GM23248 (cell line): ENCODE results near the gene FAM171A1.

Experiments used
- EZH2 ChIP-seq: fragments of 200-600 bp; sonication (generic); IDR thresholded peaks from 2 replicates; pipeline ENCODE4 v1.6.1; 2018; ENCODE audit warnings: antibody characterized with exemption, mild to moderate bottlenecking; ENCODE audit not compliant: insufficient read depth, poor library complexity, severe bottlenecking
- EZH2phosphoT487 ChIP-seq: fragments of 200-600 bp; sonication (generic); IDR thresholded peaks from 2 replicates; pipeline ENCODE4 v1.6.1; 2018; ENCODE audit warnings: antibody characterized with exemption, moderate library complexity, mild to moderate bottlenecking, low read depth; ENCODE audit not compliant: insufficient read depth

DNA sequence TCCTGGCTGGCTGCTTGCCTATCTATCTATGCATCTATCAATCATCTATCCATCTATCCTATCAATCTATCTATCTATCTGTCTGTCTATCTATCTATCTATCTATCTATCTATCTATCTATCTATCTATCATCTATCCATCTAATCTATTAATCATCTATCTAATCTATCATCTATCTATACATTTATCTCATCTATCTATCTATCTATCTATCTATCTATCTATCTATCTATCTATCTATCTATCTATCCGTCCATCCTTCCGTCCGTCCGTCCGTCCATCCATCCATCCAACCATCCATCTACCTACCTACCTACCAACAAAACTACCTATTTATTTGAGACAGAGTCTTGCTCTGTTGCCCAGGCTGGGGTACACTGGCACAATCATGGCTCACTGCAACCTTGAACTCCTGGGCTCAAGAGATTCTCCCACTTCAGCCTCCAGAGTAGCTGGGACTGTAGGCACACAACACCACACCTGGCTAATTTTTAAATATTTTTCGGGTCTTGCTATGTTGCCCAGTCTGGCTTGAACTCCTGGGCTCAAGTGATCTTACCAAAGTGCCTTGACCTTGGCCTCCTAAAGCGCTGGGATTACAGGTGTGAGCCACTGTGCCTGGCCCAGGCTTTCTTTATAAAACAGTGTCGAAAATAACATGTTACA is 107.3 kb downstream of the FAM171A1 start:
- no peak for TF ChIP-seq EZH2
- TF ChIP-seq EZH2phosphoT487: no peak
